ENCODE measurements around the gene GCGR. TPM values are rescaled to one million over a fixed set of nuclear protein-coding genes. Genes with fewer than 3 reads are reported as not detected.

Gene GCGR
- total and polyA plus RNA-seq, 2 experiments from 2014 or later = 0.17 to 0.23 TPM

DNA sequence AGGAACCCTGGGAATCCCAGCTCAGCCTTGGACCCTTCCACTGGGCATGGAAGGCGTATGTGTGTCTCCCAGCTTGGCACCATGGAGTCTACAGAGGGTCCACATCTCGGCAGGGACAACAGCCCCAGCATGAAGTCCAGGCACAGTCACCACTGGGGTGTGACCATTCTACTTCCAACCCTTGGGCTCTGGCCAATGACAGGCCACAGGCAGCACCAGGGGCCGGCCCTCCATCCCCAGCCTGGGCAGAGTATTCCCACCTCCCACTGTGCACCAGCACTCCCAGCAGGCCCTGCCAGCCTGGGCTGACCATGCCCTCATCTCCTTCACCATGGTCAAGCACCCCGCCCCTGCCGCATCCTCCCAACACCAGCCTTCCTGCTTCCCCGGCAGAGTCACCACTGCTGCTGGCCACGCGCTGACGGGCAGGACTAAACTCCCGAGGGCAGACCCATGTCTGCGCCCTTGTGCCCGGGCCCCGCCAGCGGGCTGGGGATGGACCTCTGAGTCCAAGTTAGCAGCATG, 40.4 kb downstream of the GCGR start (continued):
- TF ChIP-seq, protein P1, sequence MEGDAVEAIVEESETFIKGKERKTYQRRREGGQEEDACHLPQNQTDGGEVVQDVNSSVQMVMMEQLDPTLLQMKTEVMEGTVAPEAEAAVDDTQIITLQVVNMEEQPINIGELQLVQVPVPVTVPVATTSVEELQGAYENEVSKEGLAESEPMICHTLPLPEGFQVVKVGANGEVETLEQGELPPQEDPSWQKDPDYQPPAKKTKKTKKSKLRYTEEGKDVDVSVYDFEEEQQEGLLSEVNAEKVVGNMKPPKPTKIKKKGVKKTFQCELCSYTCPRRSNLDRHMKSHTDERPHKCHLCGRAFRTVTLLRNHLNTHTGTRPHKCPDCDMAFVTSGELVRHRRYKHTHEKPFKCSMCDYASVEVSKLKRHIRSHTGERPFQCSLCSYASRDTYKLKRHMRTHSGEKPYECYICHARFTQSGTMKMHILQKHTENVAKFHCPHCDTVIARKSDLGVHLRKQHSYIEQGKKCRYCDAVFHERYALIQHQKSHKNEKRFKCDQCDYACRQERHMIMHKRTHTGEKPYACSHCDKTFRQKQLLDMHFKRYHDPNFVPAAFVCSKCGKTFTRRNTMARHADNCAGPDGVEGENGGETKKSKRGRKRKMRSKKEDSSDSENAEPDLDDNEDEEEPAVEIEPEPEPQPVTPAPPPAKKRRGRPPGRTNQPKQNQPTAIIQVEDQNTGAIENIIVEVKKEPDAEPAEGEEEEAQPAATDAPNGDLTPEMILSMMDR (conservative IDR thresholded peaks at IDR 0.05; ENCODE audit: low read depth in 2 of 2) = no peak
- TF ChIP-seq EZH2phosphoT487 (IDR thresholded peaks at IDR 0.05; ENCODE audit: unreplicated experiment) (no peak), CREB1 (CRISPR knock-in tag; IDR thresholded peaks at IDR 0.05; ENCODE audit: low read depth) (no peak), ZNF331 (CRISPR knock-in tag; IDR thresholded peaks at IDR 0.05; ENCODE audit: low read depth) (no peak), ZNF114 (CRISPR knock-in tag; IDR thresholded peaks at IDR 0.05) (no peak)

DNA sequence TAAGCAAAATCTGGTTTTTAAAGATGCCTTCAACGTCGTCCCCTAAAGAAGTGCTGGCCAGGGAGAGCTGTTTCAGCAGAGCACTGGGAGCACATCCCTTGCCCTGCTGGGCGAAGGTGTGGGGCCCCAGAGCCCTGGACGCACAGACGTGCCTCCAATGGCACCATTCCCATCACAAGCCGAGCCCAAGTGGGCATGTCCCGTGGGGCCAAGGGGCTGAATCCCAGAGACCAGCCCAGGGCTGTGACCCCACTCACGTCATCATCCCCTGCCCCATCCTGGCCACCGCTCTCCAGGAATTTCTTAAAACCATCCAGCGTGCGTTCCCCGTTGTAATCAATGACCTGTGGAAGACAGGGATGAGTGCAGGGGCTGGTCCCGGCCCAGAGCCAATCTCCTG, 40.9 kb downstream of the GCGR start:
- Histone ChIP-seq H3K4me2 (no peak overlapping the region), H4K20me1 (replicated peaks; ENCODE audit: insufficient read depth) (peaks cover 6% of the 10 kb centered on the region; the same call in 1 of the 2 replicates), H3K79me2 (replicated peaks; ENCODE audit: insufficient read depth) (no peaks in the 10 kb centered on the region), H3F3A (replicated peaks; ENCODE audit: low read depth) (peaks cover 8% of the 10 kb centered on the region; the same call in 1 of the 2 replicates), H3K4me1 (ENCODE audit: insufficient read depth) (no peaks in the 10 kb centered on the region), H3K27ac (ENCODE audit: low read depth) (no peak overlapping the region), H3K36me3 (ENCODE audit: insufficient read depth) (peaks cover 7% of the 10 kb centered on the region; the same call in 1 of the 2 replicates), H3K4me3 (no peak overlapping the region), H3K9me2 (ENCODE audit: insufficient read depth) (no peaks in the 10 kb centered on the region), H3K27me3 (ENCODE audit: insufficient read depth) (no peaks in the 10 kb centered on the region), H2AFZ (no peak overlapping the region)
- Mint-ChIP-seq H3K27ac (no peak overlapping the region), H3K9me3 (no peaks in the 10 kb centered on the region), H3K36me3 (ENCODE audit: low read depth) (peaks cover 34% of the 10 kb centered on the region), H3K27me3 (ENCODE audit: insufficient read depth, low read depth, poor library complexity) (peaks cover 2% of the 10 kb centered on the region), H3K4me1 (no peaks in the 10 kb centered on the region; the same call in 2 of the 3 replicates), H3K4me3 (no peak overlapping the region)
- TF ChIP-seq ZNF114 (CRISPR knock-in tag; IDR thresholded peaks at IDR 0.05) (no peak), JUNB (IDR thresholded peaks at IDR 0.05; ENCODE audit: unreplicated experiment) (no peak), CREB1 (CRISPR knock-in tag; IDR thresholded peaks at IDR 0.05; ENCODE audit: low read depth) (no peak), EZH2 (IDR thresholded peaks at IDR 0.05; ENCODE audit: low read depth, unreplicated experiment) (no peak), POLR2AphosphoS5 (IDR thresholded peaks at IDR 0.05; ENCODE audit: low read depth) (no peak), STAT1 (IDR thresholded peaks at IDR 0.05; ENCODE audit: unreplicated experiment) (no peak)
- TF ChIP-seq, protein P2, sequence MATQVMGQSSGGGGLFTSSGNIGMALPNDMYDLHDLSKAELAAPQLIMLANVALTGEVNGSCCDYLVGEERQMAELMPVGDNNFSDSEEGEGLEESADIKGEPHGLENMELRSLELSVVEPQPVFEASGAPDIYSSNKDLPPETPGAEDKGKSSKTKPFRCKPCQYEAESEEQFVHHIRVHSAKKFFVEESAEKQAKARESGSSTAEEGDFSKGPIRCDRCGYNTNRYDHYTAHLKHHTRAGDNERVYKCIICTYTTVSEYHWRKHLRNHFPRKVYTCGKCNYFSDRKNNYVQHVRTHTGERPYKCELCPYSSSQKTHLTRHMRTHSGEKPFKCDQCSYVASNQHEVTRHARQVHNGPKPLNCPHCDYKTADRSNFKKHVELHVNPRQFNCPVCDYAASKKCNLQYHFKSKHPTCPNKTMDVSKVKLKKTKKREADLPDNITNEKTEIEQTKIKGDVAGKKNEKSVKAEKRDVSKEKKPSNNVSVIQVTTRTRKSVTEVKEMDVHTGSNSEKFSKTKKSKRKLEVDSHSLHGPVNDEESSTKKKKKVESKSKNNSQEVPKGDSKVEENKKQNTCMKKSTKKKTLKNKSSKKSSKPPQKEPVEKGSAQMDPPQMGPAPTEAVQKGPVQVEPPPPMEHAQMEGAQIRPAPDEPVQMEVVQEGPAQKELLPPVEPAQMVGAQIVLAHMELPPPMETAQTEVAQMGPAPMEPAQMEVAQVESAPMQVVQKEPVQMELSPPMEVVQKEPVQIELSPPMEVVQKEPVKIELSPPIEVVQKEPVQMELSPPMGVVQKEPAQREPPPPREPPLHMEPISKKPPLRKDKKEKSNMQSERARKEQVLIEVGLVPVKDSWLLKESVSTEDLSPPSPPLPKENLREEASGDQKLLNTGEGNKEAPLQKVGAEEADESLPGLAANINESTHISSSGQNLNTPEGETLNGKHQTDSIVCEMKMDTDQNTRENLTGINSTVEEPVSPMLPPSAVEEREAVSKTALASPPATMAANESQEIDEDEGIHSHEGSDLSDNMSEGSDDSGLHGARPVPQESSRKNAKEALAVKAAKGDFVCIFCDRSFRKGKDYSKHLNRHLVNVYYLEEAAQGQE (IDR thresholded peaks at IDR 0.05; ENCODE audit: unreplicated experiment) = no peak
- TF ChIP-seq, protein P3, sequence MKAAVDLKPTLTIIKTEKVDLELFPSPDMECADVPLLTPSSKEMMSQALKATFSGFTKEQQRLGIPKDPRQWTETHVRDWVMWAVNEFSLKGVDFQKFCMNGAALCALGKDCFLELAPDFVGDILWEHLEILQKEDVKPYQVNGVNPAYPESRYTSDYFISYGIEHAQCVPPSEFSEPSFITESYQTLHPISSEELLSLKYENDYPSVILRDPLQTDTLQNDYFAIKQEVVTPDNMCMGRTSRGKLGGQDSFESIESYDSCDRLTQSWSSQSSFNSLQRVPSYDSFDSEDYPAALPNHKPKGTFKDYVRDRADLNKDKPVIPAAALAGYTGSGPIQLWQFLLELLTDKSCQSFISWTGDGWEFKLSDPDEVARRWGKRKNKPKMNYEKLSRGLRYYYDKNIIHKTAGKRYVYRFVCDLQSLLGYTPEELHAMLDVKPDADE (IDR thresholded peaks at IDR 0.05) = no peak
- no peak for DNase-seq (ENCODE audit: low spot score)
- no peak for ATAC-seq

Measured in GM23338 (cell line).